ENCODE data around the gene SENP1.

DNA sequence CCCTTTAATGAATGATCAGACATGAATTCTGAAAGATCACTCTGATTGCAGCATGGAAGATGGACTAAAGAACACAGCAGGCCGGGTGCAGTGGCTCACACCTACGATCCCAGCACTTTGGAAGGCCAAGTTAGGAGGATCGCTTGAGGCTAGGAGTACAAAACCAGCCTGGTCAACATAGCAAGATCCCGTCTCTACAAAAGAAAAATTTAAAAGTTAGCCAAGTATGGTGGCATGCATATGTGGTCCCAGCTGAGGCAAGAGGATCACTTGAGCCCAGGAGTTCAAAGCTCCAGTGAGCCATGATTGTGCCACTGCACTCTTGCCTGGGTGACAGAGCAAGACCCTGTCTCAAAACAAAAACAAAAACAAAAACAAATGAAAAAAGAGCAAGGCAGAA is 35.1 kb downstream of the SENP1 start:
- TF ChIP-seq, protein P1, sequence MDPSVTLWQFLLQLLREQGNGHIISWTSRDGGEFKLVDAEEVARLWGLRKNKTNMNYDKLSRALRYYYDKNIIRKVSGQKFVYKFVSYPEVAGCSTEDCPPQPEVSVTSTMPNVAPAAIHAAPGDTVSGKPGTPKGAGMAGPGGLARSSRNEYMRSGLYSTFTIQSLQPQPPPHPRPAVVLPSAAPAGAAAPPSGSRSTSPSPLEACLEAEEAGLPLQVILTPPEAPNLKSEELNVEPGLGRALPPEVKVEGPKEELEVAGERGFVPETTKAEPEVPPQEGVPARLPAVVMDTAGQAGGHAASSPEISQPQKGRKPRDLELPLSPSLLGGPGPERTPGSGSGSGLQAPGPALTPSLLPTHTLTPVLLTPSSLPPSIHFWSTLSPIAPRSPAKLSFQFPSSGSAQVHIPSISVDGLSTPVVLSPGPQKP (IDR thresholded peaks at IDR 0.05; ENCODE audit: borderline replicate concordance, low read depth, low read length) = no peak
- TF ChIP-seq, protein P2, sequence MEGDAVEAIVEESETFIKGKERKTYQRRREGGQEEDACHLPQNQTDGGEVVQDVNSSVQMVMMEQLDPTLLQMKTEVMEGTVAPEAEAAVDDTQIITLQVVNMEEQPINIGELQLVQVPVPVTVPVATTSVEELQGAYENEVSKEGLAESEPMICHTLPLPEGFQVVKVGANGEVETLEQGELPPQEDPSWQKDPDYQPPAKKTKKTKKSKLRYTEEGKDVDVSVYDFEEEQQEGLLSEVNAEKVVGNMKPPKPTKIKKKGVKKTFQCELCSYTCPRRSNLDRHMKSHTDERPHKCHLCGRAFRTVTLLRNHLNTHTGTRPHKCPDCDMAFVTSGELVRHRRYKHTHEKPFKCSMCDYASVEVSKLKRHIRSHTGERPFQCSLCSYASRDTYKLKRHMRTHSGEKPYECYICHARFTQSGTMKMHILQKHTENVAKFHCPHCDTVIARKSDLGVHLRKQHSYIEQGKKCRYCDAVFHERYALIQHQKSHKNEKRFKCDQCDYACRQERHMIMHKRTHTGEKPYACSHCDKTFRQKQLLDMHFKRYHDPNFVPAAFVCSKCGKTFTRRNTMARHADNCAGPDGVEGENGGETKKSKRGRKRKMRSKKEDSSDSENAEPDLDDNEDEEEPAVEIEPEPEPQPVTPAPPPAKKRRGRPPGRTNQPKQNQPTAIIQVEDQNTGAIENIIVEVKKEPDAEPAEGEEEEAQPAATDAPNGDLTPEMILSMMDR (conservative IDR thresholded peaks at IDR 0.05; ENCODE audit: low read depth, low read length) = no peak
- TF ChIP-seq POLR2A (IDR thresholded peaks at IDR 0.05; ENCODE audit: low read depth, low read length) (no peak), RFX5 (IDR thresholded peaks at IDR 0.05; ENCODE audit: low read depth, low read length) (no peak), NFE2L2 (IDR thresholded peaks at IDR 0.05; ENCODE audit: low read depth, low read length) (no peak), MAFK (IDR thresholded peaks at IDR 0.05; ENCODE audit: low read depth, low read length) (no peak), CEBPB (IDR thresholded peaks at IDR 0.05; ENCODE audit: low read depth, low read length) (no peak), RAD21 (IDR thresholded peaks at IDR 0.05; ENCODE audit: low read length) (no peak), MXI1 (IDR thresholded peaks at IDR 0.05; ENCODE audit: borderline replicate concordance, low read depth, low read length) (no peak), SMC3 (IDR thresholded peaks at IDR 0.05; ENCODE audit: low read depth, low read length) (no peak)

Measured in IMR-90 (cell line).